ENCODE data around the gene ITIH6.

DNA sequence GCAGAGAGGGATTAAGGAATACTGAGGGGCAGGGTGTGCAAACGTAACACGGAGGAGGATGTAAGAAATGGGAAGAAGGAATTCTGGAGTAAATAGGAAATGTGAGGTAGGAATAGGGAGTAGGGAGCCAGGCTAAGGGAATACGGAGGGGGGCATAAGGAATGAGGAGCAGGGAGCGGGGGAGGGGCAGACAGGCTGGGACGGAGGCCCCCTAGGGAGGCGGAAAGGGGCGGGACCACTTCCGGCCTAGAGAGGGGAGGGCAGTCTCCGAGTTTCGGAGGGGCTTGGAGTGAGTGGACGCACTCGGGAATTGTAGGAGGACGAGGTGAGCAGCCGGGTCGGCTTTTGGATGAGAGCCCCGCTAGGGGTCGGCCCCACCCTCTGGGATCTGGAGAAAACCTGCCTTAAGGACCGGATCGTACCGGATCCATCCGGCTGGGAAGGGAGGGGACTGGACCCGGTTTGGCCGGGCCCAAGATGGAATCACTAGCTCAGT, 10.1 kb upstream of the ITIH6 start:
- TF ChIP-seq, protein P1, sequence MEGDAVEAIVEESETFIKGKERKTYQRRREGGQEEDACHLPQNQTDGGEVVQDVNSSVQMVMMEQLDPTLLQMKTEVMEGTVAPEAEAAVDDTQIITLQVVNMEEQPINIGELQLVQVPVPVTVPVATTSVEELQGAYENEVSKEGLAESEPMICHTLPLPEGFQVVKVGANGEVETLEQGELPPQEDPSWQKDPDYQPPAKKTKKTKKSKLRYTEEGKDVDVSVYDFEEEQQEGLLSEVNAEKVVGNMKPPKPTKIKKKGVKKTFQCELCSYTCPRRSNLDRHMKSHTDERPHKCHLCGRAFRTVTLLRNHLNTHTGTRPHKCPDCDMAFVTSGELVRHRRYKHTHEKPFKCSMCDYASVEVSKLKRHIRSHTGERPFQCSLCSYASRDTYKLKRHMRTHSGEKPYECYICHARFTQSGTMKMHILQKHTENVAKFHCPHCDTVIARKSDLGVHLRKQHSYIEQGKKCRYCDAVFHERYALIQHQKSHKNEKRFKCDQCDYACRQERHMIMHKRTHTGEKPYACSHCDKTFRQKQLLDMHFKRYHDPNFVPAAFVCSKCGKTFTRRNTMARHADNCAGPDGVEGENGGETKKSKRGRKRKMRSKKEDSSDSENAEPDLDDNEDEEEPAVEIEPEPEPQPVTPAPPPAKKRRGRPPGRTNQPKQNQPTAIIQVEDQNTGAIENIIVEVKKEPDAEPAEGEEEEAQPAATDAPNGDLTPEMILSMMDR (IDR thresholded peaks at IDR 0.05; ENCODE audit: insufficient read depth, low read depth, low read length): no peak
- no peak for TF ChIP-seq EZH2 (IDR thresholded peaks at IDR 0.05; ENCODE audit: insufficient read depth, low read length)
